ENCODE measurements around the gene FBXO30.

DNA sequence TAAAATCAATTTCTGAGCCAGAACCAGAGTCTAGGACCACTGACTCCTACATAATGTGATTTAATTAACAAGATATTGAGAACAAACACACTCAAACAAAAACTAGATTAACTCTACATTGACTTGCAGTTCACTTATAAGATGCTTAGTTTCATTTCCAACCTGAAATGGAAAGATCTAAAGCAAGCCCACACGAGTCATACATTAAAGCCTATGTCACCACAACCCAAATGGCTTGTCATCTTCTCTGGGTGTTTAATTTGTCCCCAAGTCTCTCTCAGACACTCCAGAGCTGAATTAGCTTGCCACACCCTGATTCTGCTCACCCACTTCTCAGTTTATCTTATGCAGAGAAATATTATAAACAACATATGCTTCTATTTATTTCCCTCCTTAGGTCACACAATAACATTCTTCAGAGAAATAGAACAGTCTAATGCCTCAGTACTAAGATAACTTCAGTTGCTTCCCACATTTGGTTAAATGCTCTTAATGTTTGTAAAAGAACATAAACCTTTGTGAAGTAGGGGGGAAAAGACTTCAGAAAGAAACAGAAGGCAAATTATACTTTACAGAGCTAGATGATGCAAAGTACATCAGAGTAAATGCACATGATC, 8.8 kb upstream of the FBXO30 start:
- TF ChIP-seq, protein P1, sequence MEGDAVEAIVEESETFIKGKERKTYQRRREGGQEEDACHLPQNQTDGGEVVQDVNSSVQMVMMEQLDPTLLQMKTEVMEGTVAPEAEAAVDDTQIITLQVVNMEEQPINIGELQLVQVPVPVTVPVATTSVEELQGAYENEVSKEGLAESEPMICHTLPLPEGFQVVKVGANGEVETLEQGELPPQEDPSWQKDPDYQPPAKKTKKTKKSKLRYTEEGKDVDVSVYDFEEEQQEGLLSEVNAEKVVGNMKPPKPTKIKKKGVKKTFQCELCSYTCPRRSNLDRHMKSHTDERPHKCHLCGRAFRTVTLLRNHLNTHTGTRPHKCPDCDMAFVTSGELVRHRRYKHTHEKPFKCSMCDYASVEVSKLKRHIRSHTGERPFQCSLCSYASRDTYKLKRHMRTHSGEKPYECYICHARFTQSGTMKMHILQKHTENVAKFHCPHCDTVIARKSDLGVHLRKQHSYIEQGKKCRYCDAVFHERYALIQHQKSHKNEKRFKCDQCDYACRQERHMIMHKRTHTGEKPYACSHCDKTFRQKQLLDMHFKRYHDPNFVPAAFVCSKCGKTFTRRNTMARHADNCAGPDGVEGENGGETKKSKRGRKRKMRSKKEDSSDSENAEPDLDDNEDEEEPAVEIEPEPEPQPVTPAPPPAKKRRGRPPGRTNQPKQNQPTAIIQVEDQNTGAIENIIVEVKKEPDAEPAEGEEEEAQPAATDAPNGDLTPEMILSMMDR (IDR thresholded peaks at IDR 0.05; ENCODE audit: borderline replicate concordance, extremely low read depth, low read length, poor library complexity, severe bottlenecking) = no peak
- TF ChIP-seq EZH2 (IDR thresholded peaks at IDR 0.05; ENCODE audit: borderline replicate concordance, low read depth, low read length, severe bottlenecking) = no peak
